LHCN-M2 (cell line): Measurements from ENCODE around the gene HGS. TPM values are rescaled to one million over a fixed set of nuclear protein-coding genes. Genes with fewer than 3 reads are reported as not detected.

Experiments used
- DNase-seq: peaks from one replicate; pipeline ENCODE4 v3.0.0-alpha.2; 2012; ENCODE audit warnings: low read depth
- total RNA-seq: library from RNA; depleted of rRNA; stranded (reverse); fragments of >200 nt; gene quantifications from 2 replicates; pipeline ENCODE4 v1.2.3, GENCODE V29; 2014

Gene HGS
- total RNA-seq, 1 experiment from 2014 or later, result 157 TPM

GRCh38 chr17:81684442-81684911 lies 666 bp downstream of the HGS start:
- peak; percentile 88 for DNase-seq

- peak; percentile 87 for DNase-seq
These were observed 1.3 kb downstream of the HGS start for GRCh38 chr17:81685108-81685507.

GRCh38 chr17:81686614-81687013 lies 2.8 kb downstream of the HGS start:
- DNase-seq, result no peak

- no peak for DNase-seq
These were observed 4.1 kb downstream of the HGS start for GRCh38 chr17:81687770-81688541.

GRCh38 chr17:81688616-81689015 lies 4.8 kb downstream of the HGS start:
- no peak for DNase-seq

- DNase-seq, result no peak
These were observed 6.3 kb downstream of the HGS start for GRCh38 chr17:81690066-81690465.

GRCh38 chr17:81690549-81690948 lies 6.7 kb downstream of the HGS start:
- no peak for DNase-seq

- no peak for DNase-seq
These were observed 7.4 kb downstream of the HGS start for GRCh38 chr17:81691196-81691595.

GRCh38 chr17:81691608-81692007 lies 7.8 kb downstream of the HGS start:
- DNase-seq, result no peak

- DNase-seq, result no peak
These were observed 9.8 kb downstream of the HGS start for GRCh38 chr17:81693509-81694210.

- DNase-seq, result no peak
These were observed 11.0 kb downstream of the HGS start for GRCh38 chr17:81694810-81695209.

GRCh38 chr17:81695211-81695610 lies 11.4 kb downstream of the HGS start:
- DNase-seq, result no peak

- no peak for DNase-seq
These were observed 12.0 kb downstream of the HGS start for GRCh38 chr17:81695801-81696200.

GRCh38 chr17:81696218-81696941 lies 12.6 kb downstream of the HGS start:
- no peak for DNase-seq

GRCh38 chr17:81697261-81698044 lies 13.6 kb downstream of the HGS start:
- DNase-seq, result no peak

GRCh38 chr17:81700353-81701287 lies 16.8 kb downstream of the HGS start:
- no peak for DNase-seq

GRCh38 chr17:81701288-81702071 lies 17.7 kb downstream of the HGS start:
- DNase-seq, result no peak

GRCh38 chr17:81702934-81703746 lies 19.3 kb downstream of the HGS start, which contains the start of gene MRPL12:
Gene MRPL12, plus strand, starts transcription at chr17:81703367. Its CDS starts 135 bp downstream, at chr17:81703502.
- peak; percentile 91 for DNase-seq
